K562 treated with DMSO at 1 percent for 24 hours (cell line): ENCODE data around the gene CHST4. TPM values are rescaled to one million over a fixed set of nuclear protein-coding genes. Genes with fewer than 3 reads are reported as not detected.

ENCODE experiments used
- total RNA-seq: library from RNA; unstranded; fragments of 300-600 nt; gene quantifications from 2 replicates; pipeline ENCODE4 v1.2.3, GENCODE V29; 2022; ENCODE audit warnings: low read depth; ENCODE audit not compliant: insufficient read depth

CHST4 gene
- not detected in 2 replicates for total RNA-seq

GRCh38 chr16:71526111-71526631 is at the start of gene CHST4:
TSS of gene CHST4 (plus strand) at chr16:71526426. CDS start at chr16:71536678, 10,252 bp downstream.

GRCh38 chr16:71489122-71489521 is 37.1 kb upstream of the CHST4 start, which contains the start of gene ZNF19:
TSS of gene ZNF19 (minus strand) at chr16:71489324. CDS start at chr16:71482114, 7,210 bp downstream.

GRCh38 chr16:71576971-71577370 is 50.7 kb downstream of the CHST4 start, which contains the start of gene TAT:
TSS of gene TAT (minus strand) at chr16:71577092. CDS start at chr16:71576415, 677 bp downstream.

Other genes starting within 250 kb of the CHST4 start
- 11.8 and 16.2 TPM in 2 replicates for gene CMTR2, start 237.0 kb upstream of the CHST4 start, total RNA-seq
- gene CALB2, start 167.7 kb upstream of the CHST4 start, total RNA-seq: not detected in 2 replicates
- gene TLE7, start 84.4 kb upstream of the CHST4 start, total RNA-seq: not detected in 2 replicates
- 3.2 and 4.7 TPM in 2 replicates for gene ZNF23, start 64.2 kb upstream of the CHST4 start, total RNA-seq
- gene ZNF19, start 37.1 kb upstream of the CHST4 start, total RNA-seq: 0.67 and 0.81 TPM in 2 replicates
- gene TAT, start 50.7 kb downstream of the CHST4 start, total RNA-seq: not detected in 2 replicates
- gene MARVELD3, start 99.8 kb downstream of the CHST4 start, total RNA-seq: not detected in 2 replicates
- 2.4 and 3.0 TPM in 2 replicates for gene PHLPP2, start 198.3 kb downstream of the CHST4 start, total RNA-seq